ENCODE results near the gene LPAR2.
A peak's percentile ranks its signal among the peaks of the same experiment; 100 is the strongest.

LPAR2 gene

DNA sequence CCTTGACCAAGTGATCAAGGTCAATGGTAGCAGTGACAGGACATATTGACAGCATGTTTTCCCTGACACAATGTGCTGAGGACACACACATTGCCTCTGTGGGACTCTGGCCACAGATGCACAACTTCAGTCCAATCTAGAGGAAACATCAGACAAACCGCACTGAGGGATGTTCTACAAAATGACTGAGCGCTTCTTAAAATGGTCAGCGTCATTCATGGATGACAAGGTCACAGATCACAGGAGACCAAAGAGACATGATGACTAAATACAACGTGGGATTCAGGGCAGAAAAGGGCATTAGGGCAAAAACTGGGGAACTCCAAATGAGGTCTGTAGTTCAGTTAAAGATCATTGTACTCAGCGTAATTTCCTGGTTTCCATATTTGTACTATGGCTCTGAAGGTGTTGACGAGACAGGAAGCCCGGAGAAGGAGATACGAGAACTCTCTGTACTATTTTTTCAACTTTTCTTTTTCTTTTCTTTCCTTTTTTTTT is 30.2 kb downstream of the LPAR2 start:
- no peak for DNase-seq (ENCODE audit: low read depth in 2 of 2)

DNA sequence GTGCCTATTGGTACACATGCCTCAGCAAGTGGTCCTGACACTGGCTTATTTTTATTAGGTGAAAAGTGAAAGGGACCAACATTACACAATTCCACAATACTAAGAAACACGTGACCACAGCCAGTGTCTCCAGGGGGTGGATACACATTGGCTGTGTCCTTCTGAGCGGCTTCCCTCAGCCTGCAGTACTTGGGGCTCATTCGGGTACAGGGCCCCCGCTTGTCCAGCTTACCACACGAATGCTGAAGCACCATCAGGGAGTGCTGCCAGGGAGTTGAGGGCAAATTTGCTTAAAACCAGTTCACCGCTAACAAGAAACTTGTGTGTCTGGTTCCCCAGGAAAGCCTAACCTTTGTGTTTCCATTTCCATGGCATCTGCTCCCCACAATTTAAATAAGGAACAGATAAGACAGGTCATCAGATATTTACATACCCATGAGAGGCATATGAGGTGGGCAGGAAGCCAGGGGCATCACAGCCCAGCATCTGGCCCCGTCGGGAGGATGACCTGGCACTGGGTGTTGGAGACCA is 32.8 kb downstream of the LPAR2 start:
- no peak for DNase-seq (ENCODE audit: low read depth in 2 of 2)

DNA sequence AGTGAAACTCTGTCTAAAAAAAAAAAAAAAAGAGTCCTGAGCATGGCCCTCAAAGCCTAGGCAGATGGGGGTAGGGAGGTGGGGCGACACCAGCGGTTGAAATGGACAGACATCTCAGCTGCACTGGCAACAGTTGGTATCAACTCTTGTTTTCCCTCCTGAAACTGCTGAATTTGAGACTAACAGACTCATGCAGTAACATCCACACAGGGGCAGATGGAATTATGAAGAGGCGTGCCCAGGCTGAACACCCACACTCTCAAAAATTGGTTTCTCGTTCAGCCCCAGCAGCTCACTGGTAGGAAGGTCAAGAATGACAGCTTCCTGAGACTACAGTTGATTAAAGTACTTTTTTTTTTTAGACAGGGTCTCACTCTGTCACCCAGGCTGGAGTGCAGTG is 33.6 kb downstream of the LPAR2 start:
- DNase-seq (ENCODE audit: low read depth in 2 of 2), result no peak

DNA sequence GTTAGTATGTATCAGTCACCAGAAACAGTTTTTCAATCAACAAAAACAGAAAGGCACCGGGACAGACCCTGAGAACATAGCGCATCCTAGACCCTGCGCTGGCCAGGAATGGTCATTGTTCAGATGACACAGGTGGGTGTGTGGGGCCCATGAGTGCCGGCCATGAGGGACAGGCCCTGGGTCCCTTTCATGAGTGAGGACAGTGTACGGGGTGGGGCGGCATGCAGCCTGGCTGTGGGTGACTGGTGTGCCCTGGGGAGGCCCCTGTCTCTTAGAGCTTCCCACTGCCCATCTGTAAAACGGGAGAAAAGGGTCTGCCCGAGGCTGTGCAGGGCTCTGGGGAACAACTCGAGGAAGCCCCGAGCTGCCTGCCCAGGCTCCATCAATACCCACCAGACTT is 35.3 kb downstream of the LPAR2 start:
- no peak for DNase-seq (ENCODE audit: low read depth in 2 of 2)

DNA sequence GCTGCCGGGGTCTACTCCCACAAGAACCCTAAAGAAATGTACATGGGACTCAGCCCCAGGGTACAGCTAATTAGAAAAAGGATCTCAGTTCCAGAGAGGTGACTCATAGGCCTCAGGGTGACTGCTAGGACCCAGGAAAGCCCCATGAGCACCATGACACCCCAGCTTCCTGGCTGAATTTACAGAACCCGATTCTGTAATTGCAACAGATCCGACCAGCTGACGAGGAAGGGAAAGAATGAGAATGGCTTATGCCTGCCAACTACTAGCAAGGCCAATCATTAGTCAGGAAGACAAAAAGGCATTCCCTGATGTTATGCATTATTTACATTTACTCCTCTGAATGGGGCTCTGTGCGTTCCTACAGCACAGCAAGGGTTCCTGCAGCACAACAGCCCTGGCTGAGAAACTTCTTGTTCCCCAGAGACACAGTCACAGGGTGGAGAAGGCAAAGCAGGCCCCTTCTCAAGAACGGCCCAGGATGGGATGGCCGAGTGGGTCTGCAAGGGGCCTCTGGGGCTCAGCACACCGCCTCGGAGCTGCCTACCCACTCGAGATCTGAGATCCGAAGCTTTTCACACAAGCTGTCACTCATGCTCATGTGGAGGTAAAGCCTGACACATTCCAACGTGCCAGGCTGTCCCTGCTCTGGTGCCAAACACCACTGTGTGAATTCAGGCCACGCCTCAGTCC is 36.7 kb downstream of the LPAR2 start:
- peak in 1 of 2 donors; percentile 52 for DNase-seq (ENCODE audit: low read depth in 2 of 2)

DNA sequence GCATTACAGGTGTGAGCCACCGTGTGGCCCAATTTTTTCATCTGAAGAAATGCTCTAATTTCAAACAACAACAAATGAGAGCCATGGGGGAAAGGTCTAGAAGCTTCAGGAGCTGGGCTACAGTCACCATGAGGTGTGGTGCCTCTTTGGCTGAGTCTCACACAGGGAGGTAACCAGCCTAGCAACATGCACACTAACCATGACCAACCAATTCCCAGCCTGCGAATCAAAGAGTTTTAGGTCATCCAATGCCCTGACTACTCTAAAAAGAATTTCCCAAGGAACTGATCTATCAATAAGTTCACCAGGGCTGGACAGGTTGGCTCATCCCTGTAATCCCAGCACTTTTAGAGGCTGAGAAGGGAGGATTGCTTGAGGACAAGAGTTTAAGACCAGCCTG is 39.5 kb downstream of the LPAR2 start:
- no peak for DNase-seq (ENCODE audit: low read depth in 2 of 2)

DNA sequence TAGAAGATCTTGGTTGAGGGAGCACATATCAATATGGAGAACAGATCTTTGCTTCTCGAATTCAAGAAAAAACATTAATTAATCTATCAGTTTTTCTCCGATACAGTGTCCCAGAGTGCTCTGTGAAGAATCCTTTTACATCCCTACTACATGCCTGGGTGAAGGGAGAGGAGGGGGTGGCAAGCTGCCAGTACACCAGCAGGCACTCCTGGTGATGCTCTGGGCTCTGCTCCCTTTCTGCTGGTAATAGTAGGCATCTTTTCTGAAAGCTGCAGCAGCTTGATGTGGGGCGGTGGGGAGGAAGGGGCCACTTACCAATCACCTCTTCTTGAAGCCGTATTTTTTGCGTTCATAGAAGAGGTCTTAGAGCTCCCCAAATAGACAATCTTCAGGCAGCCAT is 40.2 kb downstream of the LPAR2 start:
- no peak for DNase-seq (ENCODE audit: low read depth in 2 of 2)

DNA sequence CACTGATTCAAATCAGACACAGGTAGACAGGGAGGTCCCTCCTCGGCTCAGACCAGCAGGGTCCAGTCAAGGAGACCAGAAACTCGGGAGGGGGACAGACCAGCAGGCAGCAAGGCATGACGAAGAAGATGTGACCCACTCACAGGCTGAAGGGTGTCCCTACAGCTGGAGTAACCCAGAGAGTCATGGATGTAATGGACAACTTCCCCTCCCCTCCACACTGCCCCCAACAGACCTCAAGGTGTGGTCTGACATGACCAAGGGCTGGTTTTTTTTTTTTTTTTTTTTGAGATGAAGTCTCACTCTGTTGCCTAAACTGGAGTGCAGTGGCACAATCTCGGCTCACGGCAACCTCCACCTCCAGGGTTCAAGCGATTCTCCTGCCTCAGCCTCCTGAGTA is 43.7 kb downstream of the LPAR2 start:
- DNase-seq (ENCODE audit: low read depth in 2 of 2), result no peak

DNA sequence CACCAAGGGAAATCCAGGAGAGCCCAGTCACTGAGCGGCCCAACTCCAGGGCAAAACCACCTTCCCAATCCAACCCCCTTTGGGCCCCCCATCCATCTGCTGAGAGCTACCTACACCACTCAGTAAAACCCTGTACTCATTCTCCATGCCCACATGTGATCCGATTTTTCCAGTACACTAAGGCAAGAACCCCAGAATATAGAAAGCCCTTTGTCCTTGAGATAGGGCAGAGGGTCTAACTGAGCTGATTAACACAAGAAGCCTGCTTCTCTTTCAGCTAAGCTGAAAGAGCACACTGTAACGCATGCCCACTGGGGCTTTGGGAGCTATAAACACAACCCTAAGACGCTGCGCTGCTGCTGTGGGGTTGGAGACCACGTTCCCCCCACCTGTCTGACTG is 45.5 kb downstream of the LPAR2 start:
- no peak for DNase-seq (ENCODE audit: low read depth in 2 of 2)

DNA sequence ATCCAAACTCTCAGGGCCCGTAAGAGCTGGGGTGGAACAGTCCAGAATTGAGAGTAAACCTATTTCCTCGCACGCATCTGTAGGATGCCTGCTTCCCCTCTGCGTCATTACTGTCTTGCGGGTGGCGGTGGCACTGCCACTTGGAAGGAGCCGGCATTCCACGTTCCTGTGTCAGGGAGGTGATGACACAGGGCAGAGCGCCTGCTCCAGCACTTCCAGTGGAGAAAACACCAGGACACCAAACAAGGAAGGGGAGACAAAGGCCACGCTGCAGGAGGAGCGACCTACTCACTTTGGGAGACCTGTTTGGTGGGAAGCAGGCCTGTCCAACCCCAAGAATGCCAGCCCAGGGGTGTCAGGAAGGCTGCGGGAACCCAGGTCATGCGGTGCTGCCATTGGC is 46.6 kb downstream of the LPAR2 start:
- no peak for DNase-seq (ENCODE audit: low read depth in 2 of 2)

DNA sequence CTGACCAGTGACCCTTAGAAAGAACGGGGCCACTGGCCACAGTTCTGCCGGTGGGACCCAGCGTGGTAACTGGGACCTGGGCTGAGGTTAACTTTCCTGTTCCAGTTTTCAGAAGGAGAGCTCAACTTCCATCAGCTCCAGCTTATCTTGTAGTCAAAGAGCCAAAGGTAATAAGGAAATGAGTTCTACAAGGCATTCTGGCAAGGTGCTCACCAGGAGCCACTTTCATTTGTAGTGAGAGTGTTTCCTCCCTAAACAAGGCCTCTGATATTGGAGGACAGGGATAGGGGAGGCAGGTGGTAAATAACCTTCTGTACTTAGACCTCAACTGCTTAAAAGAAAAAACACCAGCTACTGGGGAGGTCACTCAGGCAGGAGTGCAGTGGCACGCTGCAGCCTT is 47.6 kb downstream of the LPAR2 start:
- DNase-seq (ENCODE audit: low read depth in 2 of 2), result no peak

DNA sequence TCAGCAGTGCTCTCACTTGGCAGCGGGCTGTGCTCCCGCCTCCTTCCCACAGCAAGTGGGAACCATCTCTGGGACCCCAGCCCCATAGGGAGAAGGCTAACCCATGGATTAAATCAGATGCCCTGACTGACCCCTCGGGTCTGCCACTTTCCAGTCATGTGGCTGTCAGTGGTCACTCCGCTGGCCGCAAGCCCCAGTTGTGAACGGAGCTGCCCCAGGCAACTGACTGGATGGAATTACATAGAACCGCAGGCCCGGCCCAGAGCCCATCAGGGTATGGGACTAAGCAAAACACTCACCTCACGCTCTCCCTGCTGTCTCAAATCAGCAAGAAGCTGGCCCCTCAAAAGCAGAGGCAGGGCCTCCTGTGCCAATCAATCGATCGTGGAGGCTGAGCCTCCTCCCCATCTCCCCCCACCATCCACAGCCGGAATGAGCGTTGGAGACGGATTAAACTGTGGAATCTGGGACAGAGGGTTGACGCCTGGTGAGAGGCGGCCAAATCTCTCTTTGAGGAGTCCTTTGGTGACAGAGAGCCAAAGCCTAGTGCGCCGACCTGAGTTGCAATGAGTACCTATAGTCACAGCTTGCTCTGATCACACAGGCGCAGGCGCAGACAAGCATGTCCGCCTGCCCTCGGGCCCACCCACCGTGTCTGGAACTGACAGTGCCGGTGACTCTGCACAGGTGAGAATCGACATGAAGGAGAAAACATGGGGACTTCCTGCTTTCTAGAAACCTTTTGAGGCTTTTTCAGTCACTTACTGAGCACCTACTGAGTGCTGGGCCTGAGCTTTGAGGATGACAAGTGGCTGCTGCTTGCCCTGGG is 48.3 kb downstream of the LPAR2 start:
- no peak for DNase-seq (ENCODE audit: low read depth in 2 of 2)

DNA sequence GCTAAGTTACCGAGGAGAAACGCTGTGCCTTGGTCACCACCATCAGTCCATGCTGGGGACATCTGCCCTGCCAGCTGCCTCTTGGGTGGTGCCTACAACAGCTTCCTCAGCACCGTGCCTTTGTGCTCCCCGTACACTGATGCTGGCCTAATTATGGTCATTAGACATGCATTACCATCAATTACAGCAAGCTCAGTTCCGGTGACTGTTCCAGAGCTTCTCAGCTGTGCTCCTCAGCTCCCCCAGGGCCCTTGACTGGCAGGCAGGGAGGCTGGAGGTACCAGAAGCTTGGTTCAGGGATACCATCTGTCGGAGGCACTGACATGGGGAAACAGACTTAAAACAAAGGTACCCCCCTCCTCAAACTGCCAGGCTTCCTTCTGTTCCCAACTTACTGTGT is 49.8 kb downstream of the LPAR2 start:
- DNase-seq (ENCODE audit: low read depth in 2 of 2), result no peak

DNA sequence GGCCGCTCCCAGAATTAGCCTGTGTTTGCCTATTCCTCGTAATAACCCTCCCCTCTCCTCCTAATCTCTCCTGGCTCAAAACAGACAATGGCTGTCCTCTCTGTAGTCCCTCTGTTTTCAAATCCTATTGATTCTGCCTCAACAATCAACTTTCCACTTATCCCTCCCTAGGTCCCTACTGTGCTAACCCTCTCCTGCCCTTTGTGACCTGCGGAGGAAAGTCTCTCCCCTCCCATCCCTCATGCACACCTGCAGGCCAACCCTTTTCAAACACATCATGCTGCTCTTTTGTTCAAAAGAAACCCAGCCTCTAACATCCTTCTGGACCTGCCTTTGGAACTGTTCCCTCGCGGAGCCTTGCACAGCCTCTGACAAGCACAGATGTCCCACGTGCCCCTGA is 52.6 kb downstream of the LPAR2 start:
- DNase-seq (ENCODE audit: low read depth in 2 of 2), result no peak
